Measurements from ENCODE around the gene HSPG2.
A peak's percentile ranks its signal among the peaks of the same experiment; 100 is the strongest.

The HSPG2 gene

DNA sequence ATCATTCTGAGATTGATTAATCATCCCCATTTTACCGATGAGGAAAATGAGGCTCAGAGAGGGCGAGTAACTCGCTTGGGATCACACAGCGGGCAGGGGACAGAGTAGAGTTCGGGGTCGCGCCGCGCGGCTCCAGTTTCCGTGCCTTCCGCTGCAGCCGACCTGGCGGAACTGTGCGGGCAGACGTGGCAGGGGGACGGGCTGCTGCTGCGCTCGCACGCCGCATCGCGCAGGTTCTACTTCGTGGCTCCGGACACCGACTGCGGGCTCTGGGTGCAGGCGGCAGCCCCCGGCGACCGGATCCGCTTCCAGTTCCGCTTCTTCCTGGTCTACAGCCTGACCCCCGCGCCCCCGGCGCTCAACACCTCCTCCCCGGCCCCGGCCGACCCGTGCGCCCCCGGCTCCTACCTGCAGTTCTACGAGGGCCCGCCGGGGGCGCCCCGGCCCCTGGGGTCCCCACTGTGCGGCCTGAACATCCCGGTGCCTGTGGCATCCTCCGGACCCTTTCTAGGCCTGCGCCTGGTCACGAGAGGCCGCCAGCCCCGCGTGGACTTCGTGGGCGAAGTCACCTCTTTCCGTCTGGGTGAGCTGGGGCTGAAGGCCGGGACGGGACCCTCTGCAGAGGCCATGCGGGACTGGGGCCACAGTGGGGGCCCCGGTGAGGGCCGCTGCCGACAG is 122.7 kb downstream of the HSPG2 start:
- H3K9me3 ChIP-seq (ENCODE audit: insufficient read depth, low read length): no peaks in the 10 kb centered on the region
- no peaks in the 10 kb centered on the region for H3K36me3 ChIP-seq (ENCODE audit: low read length)
- TF ChIP-seq, protein P1, sequence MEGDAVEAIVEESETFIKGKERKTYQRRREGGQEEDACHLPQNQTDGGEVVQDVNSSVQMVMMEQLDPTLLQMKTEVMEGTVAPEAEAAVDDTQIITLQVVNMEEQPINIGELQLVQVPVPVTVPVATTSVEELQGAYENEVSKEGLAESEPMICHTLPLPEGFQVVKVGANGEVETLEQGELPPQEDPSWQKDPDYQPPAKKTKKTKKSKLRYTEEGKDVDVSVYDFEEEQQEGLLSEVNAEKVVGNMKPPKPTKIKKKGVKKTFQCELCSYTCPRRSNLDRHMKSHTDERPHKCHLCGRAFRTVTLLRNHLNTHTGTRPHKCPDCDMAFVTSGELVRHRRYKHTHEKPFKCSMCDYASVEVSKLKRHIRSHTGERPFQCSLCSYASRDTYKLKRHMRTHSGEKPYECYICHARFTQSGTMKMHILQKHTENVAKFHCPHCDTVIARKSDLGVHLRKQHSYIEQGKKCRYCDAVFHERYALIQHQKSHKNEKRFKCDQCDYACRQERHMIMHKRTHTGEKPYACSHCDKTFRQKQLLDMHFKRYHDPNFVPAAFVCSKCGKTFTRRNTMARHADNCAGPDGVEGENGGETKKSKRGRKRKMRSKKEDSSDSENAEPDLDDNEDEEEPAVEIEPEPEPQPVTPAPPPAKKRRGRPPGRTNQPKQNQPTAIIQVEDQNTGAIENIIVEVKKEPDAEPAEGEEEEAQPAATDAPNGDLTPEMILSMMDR (IDR thresholded peaks at IDR 0.05; ENCODE audit: insufficient read depth, low read length, poor library complexity, severe bottlenecking): peak; percentile 18
- no peak for TF ChIP-seq EZH2phosphoT487 (conservative IDR thresholded peaks at IDR 0.05; ENCODE audit: low read length)
- no peak overlapping the region for H3K27ac ChIP-seq (ENCODE audit: low read depth, low read length)
- no peaks in the 10 kb centered on the region for H3K9me2 ChIP-seq (replicated peaks; ENCODE audit: insufficient read depth, low read length)
- no peak overlapping the region for H2AFZ ChIP-seq (ENCODE audit: low read depth, low read length, severe bottlenecking)
- no peaks in the 10 kb centered on the region for H3K27me3 ChIP-seq (ENCODE audit: low read length)
- no peaks in the 10 kb centered on the region for H4K20me1 ChIP-seq (ENCODE audit: low read depth, low read length)
- H3K4me3 ChIP-seq (ENCODE audit: insufficient read depth, low read length, poor library complexity, severe bottlenecking): no peak overlapping the region
- H3K79me2 ChIP-seq (ENCODE audit: insufficient read depth, low read length): no peaks in the 10 kb centered on the region
- H3F3A ChIP-seq (ENCODE audit: insufficient read depth): no peaks in the 10 kb centered on the region
- no peak overlapping the region for H3K4me2 ChIP-seq (ENCODE audit: low read depth, low read length, poor library complexity, severe bottlenecking)
- no peak overlapping the region for H3K9ac ChIP-seq (ENCODE audit: low read length)

DNA sequence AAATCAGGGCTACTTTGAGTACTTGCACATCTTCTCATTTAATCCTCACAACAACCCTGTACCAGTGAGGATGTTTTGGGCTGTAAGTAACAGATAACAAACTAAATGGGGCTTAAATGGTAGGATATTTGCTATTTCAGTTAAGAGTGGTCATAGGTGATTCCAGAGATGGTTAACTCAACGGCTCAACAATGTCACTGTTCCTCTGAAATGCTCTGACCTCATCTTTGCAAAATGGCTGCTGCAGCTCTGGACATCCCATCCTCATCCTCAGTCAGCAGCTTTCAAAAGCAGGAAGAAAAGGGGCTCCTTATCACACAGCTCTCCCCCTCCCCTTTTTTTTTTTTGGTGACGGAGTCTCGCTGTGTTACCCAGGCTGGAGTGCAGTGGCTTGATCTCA is 123.6 kb downstream of the HSPG2 start:
- no peaks in the 10 kb centered on the region for H3K9me2 ChIP-seq (replicated peaks; ENCODE audit: insufficient read depth, low read length)
- H4K20me1 ChIP-seq (ENCODE audit: low read depth, low read length): no peaks in the 10 kb centered on the region
- no peak overlapping the region for H3K9ac ChIP-seq (ENCODE audit: low read length)
- TF ChIP-seq, protein P1 (IDR thresholded peaks at IDR 0.05; ENCODE audit: insufficient read depth, low read length, poor library complexity, severe bottlenecking): no peak
- TF ChIP-seq EZH2phosphoT487 (conservative IDR thresholded peaks at IDR 0.05; ENCODE audit: low read length): no peak
- H3K79me2 ChIP-seq (ENCODE audit: insufficient read depth, low read length): no peaks in the 10 kb centered on the region
- no peak overlapping the region for H3K27ac ChIP-seq (ENCODE audit: low read depth, low read length)
- no peaks in the 10 kb centered on the region for H3K27me3 ChIP-seq (ENCODE audit: low read length)
- no peak overlapping the region for H2AFZ ChIP-seq (ENCODE audit: low read depth, low read length, severe bottlenecking)
- no peaks in the 10 kb centered on the region for H3F3A ChIP-seq (ENCODE audit: insufficient read depth)
- no peaks in the 10 kb centered on the region for H3K36me3 ChIP-seq (ENCODE audit: low read length)
- no peak overlapping the region for H3K4me3 ChIP-seq (ENCODE audit: insufficient read depth, low read length, poor library complexity, severe bottlenecking)
- H3K9me3 ChIP-seq (ENCODE audit: insufficient read depth, low read length): no peaks in the 10 kb centered on the region
- no peak overlapping the region for H3K4me2 ChIP-seq (ENCODE audit: low read depth, low read length, poor library complexity, severe bottlenecking)

DNA sequence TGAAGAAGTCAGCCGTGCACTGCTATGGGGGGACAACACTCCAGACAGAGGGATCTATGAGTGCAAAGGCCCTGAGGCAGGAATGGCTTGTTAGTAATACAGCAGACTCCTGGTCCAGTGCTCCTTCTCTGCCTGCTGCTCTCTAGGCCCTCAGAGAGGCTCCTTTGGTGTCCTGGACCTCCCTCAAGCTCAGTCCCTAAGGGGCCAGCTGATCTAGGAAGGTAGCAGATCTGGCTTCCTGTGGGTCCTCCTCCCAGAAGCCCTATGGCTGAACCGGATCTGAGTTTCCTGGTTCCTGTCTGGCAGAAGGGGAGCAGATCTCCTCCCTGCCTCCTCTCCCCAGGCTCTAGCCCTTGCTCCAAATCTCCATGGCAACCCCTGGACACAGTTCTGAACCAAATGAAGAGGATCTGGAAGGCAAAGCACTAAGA is 125.2 kb downstream of the HSPG2 start, which contains the start of gene LDLRAD2:
TSS of gene LDLRAD2 (plus strand) at position 391 of the 431 bp plus-strand sequence. CDS start 187 bp downstream, outside the sequence.
- no peak within 1 kb of the TSS for H3K4me3 ChIP-seq (ENCODE audit: insufficient read depth, low read length, poor library complexity, severe bottlenecking)
- TF ChIP-seq, protein P1 (IDR thresholded peaks at IDR 0.05; ENCODE audit: insufficient read depth, low read length, poor library complexity, severe bottlenecking): no peak
- TF ChIP-seq EZH2phosphoT487 (conservative IDR thresholded peaks at IDR 0.05; ENCODE audit: low read length): no peak
- H3K9me3 ChIP-seq (ENCODE audit: insufficient read depth, low read length): no peaks in the 10 kb centered on the region
- no peak within 1 kb of the TSS for H3K27ac ChIP-seq (ENCODE audit: low read depth, low read length)
- no peaks in the 10 kb centered on the region for H3K9me2 ChIP-seq (replicated peaks; ENCODE audit: insufficient read depth, low read length)
- H4K20me1 ChIP-seq (ENCODE audit: low read depth, low read length): no peaks in the 10 kb centered on the region
- no peaks in the 10 kb centered on the region for H3K79me2 ChIP-seq (ENCODE audit: insufficient read depth, low read length)
- no peaks in the 10 kb centered on the region for H3K27me3 ChIP-seq (ENCODE audit: low read length)
- no peak within 1 kb of the TSS for H3K4me2 ChIP-seq (ENCODE audit: low read depth, low read length, poor library complexity, severe bottlenecking)
- no peaks in the 10 kb centered on the region for H3F3A ChIP-seq (ENCODE audit: insufficient read depth)
- no peaks in the 10 kb centered on the region for H3K36me3 ChIP-seq (ENCODE audit: low read length)
- no peak within 1 kb of the TSS for H2AFZ ChIP-seq (ENCODE audit: low read depth, low read length, severe bottlenecking)
- no peak within 1 kb of the TSS for H3K9ac ChIP-seq (ENCODE audit: low read length)

Data from SU-DHL-6 (cell line).